Stimulated activated effector memory CD8-positive, alpha-beta T cell treated with anti-CD3 and anti-CD28 coated beads, Interleukin-12 subunit alpha, Interleukin-12 subunit beta, amount 100 ng/mL, for 72 hours (primary cell): Measurements from ENCODE around the gene DIS3L2.
A peak's percentile ranks its signal among the peaks of the same experiment; 100 is the strongest.

Experiments used
- ATAC-seq: fragments of 150-1000 bp; cut with Tn5 transposase; 2 replicates; pipeline ENCODE4 v1.10.0; 2021
- DNase-seq, 2 donors: peaks; one replicate each; pipeline ENCODE4 v3.0.0; 2021 to 2022; ENCODE audit warnings: low spot score in 2 of 2
- H3K27ac Mint-ChIP-seq: one replicate; pipeline ENCODE4 v1.8.0; 2022; ENCODE audit warnings: mild to moderate bottlenecking, mixed read lengths
- H3K36me3 Mint-ChIP-seq: one replicate; pipeline ENCODE4 v1.8.0; 2022; ENCODE audit warnings: mild to moderate bottlenecking, mixed read lengths
- H3K4me1 Mint-ChIP-seq: one replicate; pipeline ENCODE4 v1.8.0; 2022; ENCODE audit warnings: mixed read lengths
- H3K4me3 Mint-ChIP-seq: one replicate; pipeline ENCODE4 v1.8.0; 2022; ENCODE audit warnings: mild to moderate bottlenecking, mixed read lengths
- H3K9me3 Mint-ChIP-seq: one replicate; pipeline ENCODE4 v1.8.0; 2022; ENCODE audit warnings: mixed read lengths

DIS3L2 gene

DNA sequence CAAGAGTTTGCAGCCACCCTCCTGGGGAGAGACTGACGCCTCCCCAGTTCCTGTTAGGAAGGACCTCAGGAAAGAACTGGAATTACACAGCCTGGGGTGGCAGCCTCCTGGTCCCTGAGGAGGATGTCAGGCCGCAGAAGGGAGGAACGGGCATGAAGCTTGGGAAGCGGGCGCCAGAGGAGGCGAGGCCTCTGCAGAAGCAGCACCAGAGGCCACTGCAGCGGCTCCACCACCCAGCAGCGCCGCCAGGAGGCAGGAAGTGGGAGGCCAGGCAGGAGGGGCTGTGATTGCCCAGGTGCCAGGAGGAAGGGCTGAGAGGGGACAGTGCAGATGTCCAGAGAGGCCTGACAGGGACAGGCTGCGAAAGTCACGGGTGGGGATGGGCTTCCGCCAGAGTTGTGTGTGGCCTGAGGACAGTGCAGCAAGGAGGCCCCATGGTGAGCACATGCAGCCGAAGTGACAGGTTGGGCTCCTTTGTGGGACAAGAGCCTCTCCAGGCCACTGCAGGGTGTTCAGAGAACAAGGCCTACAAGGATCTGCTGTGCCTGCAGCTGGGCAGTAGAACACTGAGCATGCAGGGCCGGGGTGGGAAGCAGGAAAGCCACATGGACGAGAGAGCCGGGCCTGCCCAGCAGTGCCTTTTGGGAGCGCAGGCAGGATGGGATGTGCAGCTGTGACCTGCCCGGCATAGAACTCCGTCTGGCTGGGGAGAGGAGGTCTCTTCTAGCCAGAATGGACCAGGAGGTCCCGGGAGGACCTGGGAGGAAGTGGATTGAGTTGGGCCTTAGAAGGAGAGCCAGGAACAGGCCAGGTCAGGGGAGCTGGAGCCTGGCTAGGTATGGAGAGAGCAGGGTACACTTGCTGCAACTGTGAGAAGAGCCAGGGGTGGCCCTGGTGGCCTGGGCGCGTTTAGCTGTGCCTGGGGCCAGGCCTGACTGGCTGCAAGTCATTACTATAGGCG, 377.9 kb downstream of the DIS3L2 start:
- Mint-ChIP-seq H3K9me3 (no peaks in the 10 kb centered on the region), H3K4me3 (no peak overlapping the region), H3K36me3 (no peaks in the 10 kb centered on the region), H3K27ac (peak overlapping the region; percentile 50), H3K4me1 (no peaks in the 10 kb centered on the region)
- no peak for DNase-seq
- ATAC-seq: no peak

GRCh38 chr2:232340171-232340935, 378.8 kb downstream of the DIS3L2 start:
- Mint-ChIP-seq H3K4me1 (no peaks in the 10 kb centered on the region), H3K4me3 (no peak overlapping the region), H3K27ac (no peak overlapping the region), H3K9me3 (no peaks in the 10 kb centered on the region), H3K36me3 (no peaks in the 10 kb centered on the region)
- ATAC-seq (no peak), DNase-seq (no peak)

DNA sequence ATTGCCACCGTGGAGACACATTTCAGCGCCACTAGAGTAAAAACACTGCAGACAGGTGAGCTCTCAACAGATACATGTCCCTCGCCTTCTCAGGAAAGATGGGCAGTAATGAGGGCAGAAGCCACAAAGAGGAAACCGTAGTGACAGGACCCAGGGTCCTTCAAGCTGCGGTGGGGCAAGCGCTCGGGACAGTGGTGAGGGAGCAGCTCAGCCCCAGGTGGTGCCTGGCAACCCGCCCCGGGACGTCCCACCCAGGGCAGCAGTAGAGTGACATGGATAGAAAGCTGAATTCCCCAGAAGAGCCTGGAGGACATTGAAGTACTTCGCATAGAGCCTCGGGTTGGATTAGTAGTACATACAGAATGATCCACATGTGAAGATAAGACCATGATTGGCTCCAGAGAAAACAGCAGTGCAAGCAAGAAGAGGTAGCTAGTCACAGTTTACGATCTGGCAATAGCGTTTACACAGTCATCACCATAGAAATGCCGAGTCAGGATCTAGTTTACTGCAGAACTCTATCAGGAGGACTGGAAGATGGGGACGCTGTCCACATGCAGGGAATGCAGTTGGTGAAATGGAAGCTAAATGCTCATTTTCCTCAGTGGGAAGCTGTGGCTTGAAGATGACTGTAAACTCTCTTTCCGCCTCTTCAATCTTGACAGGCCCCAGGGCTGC, 379.7 kb downstream of the DIS3L2 start:
- Mint-ChIP-seq H3K36me3 (no peaks in the 10 kb centered on the region), H3K27ac (no peak overlapping the region), H3K9me3 (no peaks in the 10 kb centered on the region), H3K4me3 (no peak overlapping the region), H3K4me1 (no peaks in the 10 kb centered on the region)
- no peak for ATAC-seq
- no peak for DNase-seq

DNA sequence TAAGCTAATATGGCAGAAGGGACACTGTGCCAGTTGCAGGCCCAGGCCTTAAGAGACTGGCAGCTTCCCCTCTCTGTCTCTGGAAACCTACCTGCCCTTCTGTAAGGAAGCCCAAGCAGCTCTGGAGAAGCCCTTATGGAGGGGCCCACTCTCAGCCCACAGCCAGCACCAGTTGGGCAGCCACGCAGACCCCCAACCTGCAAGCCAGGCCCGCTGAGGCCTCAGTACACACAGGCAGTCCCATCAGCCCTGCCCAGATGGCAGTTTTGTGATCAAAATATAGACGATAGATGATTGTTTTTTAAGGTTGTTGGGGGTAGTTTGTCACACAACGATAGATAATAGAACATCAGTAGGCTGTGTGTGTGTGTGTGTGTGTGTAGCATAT, 380.2 kb downstream of the DIS3L2 start:
- Mint-ChIP-seq H3K9me3 (no peaks in the 10 kb centered on the region), H3K4me1 (no peaks in the 10 kb centered on the region), H3K4me3 (no peak overlapping the region), H3K36me3 (no peaks in the 10 kb centered on the region), H3K27ac (no peak overlapping the region)
- no peak for ATAC-seq
- DNase-seq: no peak

DNA sequence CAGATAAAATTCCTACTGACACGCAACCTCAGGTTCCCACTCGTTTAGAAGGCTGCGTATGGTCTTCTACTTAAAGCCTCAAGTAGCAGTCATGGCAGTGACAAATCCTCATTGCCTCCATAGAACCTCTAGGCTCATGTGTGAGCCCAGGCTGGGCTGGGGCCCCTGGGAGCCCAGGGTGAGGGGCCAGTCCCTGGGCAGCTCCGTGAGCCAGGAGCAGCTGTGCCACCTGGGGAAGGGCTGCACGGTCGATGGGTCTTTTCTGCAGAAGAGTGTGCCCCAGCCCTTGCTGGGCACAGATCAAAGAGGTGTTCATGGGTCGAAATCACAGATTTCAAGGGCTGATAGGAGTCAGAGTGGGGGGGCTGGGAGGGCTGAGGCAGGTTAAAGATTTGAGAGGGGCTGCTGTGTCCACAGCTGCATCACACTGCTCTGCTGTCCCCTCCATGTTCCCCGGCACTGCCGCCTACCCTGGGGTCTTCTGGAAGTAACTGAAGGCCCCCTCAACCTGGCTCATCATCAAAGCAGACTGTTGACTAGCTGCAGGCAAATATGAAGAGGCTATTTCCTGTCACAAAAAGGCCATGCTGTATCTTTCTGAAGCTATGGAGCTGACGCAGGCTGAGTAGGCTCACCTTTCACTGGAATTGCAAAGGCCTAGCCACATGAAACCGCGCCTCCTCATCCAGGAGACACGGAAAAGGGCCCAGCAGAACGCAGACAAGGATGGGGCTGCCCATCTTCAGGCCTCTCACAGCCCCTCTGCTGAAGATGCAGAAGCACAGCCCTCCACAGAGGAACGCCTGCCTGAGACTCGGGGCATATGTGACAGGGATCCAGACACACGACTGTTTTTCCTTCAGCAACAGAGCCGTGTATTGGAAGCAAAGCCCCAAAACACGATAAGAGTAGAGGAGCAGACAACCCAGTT, 381.4 kb downstream of the DIS3L2 start:
- Mint-ChIP-seq H3K27ac (no peak overlapping the region), H3K36me3 (no peaks in the 10 kb centered on the region), H3K4me1 (no peaks in the 10 kb centered on the region), H3K9me3 (no peaks in the 10 kb centered on the region), H3K4me3 (no peak overlapping the region)
- ATAC-seq (no peak), DNase-seq (no peak)

- H3K9me3 Mint-ChIP-seq: no peaks in the 10 kb centered on the region
- no peak overlapping the region for H3K27ac Mint-ChIP-seq
- ATAC-seq: no peak
- no peak for DNase-seq
- peaks cover under 1% of the 10 kb centered on the region for H3K4me1 Mint-ChIP-seq
- no peaks in the 10 kb centered on the region for H3K36me3 Mint-ChIP-seq
- no peak overlapping the region for H3K4me3 Mint-ChIP-seq
Observed at GRCh38 chr2:232343821-232344220, 382.3 kb downstream of the DIS3L2 start.

DNA sequence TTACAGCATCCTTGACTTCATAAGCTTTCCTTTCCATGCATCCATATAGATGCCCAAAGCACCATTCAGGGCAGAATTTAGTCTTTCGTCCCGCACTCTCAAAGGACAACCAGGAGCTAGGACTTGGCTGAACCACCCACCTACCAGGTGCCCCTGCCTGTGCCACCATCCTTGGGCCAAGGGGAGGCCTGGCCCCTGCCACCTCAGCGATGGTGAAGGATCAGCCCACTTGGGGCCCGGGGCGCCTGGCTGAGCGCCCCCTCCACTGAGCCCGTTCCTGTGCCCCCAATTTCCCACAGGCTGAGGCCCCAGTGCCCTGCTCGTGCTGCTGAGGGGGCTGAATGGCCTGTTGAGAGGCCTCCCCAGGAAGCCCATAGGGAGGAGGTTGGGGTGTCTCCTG, 383.7 kb downstream of the DIS3L2 start:
- H3K4me3 Mint-ChIP-seq: no peak overlapping the region
- H3K27ac Mint-ChIP-seq: no peak overlapping the region
- no peak for DNase-seq
- H3K4me1 Mint-ChIP-seq: peaks cover 7% of the 10 kb centered on the region
- H3K9me3 Mint-ChIP-seq: no peaks in the 10 kb centered on the region
- no peaks in the 10 kb centered on the region for H3K36me3 Mint-ChIP-seq
- no peak for ATAC-seq

- Mint-ChIP-seq H3K4me1 (peaks cover 7% of the 10 kb centered on the region), H3K4me3 (no peak overlapping the region), H3K27ac (no peak overlapping the region), H3K9me3 (no peaks in the 10 kb centered on the region), H3K36me3 (no peaks in the 10 kb centered on the region)
- no peak for ATAC-seq
- no peak for DNase-seq
Observed at GRCh38 chr2:232347369-232347768, 385.9 kb downstream of the DIS3L2 start.

- Mint-ChIP-seq H3K36me3 (no peaks in the 10 kb centered on the region), H3K4me1 (peaks cover 7% of the 10 kb centered on the region), H3K4me3 (no peak overlapping the region), H3K9me3 (no peaks in the 10 kb centered on the region), H3K27ac (no peak overlapping the region)
- ATAC-seq (peak; percentile 42), DNase-seq (no peak)
Observed at GRCh38 chr2:232348936-232349335, 387.4 kb downstream of the DIS3L2 start.

DNA sequence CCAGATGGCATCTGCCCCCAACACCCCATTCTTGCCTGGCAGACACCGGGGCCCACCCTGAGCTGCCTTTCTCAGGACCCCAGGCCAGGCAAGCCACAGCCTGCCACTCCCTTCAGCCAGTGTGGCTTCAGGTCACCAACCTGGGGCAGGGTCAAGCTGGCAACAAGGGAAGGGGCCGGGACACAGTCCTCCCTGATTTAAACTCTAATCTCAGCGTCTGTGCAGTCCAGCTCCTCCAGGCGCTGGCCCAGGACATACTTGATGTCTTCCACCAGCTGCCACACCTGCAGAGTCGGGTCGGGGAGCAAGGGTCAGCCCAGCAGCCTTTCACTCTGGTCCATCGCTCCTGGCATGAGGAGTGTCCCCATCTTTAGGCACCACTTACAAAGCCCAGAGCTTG, 388.0 kb downstream of the DIS3L2 start:
- DNase-seq (no peak), ATAC-seq (no peak)
- peaks cover 7% of the 10 kb centered on the region for H3K4me1 Mint-ChIP-seq
- no peak overlapping the region for H3K4me3 Mint-ChIP-seq
- H3K9me3 Mint-ChIP-seq: no peaks in the 10 kb centered on the region
- H3K36me3 Mint-ChIP-seq: no peaks in the 10 kb centered on the region
- H3K27ac Mint-ChIP-seq: no peak overlapping the region

DNA sequence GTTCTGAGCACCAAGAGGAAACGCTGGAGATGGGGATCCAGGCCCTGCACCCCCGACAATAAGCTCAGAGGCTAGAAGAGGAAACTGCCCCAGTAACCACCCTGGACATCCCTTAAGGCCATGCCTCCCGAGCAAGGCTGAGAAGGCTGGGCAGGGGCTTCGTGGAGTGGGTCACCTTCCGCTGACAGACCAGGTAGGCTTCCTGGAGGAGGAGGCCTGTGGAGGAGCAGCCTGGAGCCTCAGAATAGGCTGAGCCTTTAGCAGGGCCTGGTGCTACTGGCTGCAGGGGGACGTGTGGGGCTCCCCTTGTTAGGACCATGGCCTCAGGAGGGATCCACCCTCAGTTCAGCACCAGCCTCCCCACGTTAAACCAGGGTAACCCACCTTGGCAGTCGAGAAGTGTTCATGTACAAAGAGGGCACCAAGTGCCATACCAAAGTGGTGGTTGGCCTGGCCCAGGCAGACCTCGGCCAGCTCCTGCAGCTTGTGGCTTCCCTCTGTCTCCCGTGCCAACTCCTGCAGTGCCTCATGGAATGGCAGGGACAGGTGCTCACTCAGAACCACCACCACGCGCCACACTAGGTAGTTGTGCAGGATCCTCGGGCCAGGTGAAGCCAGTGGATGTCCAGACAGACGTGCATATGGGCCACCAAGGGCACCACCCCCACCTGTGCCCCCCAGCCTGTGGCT, 388.6 kb downstream of the DIS3L2 start:
- no peak overlapping the region for H3K27ac Mint-ChIP-seq
- H3K4me1 Mint-ChIP-seq: peaks cover 7% of the 10 kb centered on the region
- H3K9me3 Mint-ChIP-seq: no peaks in the 10 kb centered on the region
- no peak for ATAC-seq
- no peaks in the 10 kb centered on the region for H3K36me3 Mint-ChIP-seq
- DNase-seq: no peak
- no peak overlapping the region for H3K4me3 Mint-ChIP-seq

DNA sequence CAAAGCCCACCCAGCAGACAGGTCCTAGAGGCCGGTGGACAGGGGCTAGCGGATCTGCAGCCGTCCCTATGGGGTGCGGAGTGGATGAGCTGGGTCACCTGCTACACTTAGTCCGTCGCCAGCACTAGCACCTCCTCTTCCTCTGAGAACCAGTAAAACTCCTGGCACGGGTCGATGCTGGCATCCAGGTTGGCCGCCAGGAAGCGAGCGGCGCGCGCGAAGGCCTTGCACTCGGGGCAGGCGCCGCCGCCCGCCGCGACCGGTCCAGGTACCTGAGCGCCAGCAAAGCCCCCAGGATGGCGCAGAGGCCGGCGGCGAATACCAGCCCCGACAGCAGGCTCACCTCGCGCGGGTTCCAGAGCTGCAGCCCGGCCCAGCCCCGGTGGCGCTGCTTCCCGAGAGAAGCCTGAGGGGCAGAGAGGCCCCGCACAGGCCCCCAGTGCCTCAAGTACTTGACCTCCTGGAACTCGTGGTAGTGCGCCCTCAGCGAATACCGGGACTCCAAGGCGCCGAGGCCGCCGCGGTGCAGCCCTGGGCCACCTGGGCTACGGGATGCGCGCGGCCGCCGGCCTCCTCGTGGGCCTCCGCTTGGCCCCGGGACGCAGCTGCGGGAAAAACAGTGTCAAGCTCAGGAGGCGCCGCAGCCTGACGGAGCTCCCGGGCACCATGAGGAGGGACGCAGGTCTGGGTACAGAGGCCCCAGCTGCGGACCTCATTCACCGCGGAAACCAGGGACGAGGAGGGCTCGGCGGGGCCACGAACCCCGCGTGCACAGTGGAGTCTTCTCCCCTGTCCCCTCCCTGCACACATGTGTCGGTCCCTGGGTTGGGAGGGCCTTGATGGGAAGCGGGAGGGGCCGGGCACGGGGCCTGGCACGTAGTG, 389.5 kb downstream of the DIS3L2 start:
- DNase-seq: no peak
- H3K27ac Mint-ChIP-seq: no peak overlapping the region
- peaks cover 7% of the 10 kb centered on the region for H3K4me1 Mint-ChIP-seq
- H3K36me3 Mint-ChIP-seq: no peaks in the 10 kb centered on the region
- no peak for ATAC-seq
- H3K4me3 Mint-ChIP-seq: no peak overlapping the region
- no peaks in the 10 kb centered on the region for H3K9me3 Mint-ChIP-seq

DNA sequence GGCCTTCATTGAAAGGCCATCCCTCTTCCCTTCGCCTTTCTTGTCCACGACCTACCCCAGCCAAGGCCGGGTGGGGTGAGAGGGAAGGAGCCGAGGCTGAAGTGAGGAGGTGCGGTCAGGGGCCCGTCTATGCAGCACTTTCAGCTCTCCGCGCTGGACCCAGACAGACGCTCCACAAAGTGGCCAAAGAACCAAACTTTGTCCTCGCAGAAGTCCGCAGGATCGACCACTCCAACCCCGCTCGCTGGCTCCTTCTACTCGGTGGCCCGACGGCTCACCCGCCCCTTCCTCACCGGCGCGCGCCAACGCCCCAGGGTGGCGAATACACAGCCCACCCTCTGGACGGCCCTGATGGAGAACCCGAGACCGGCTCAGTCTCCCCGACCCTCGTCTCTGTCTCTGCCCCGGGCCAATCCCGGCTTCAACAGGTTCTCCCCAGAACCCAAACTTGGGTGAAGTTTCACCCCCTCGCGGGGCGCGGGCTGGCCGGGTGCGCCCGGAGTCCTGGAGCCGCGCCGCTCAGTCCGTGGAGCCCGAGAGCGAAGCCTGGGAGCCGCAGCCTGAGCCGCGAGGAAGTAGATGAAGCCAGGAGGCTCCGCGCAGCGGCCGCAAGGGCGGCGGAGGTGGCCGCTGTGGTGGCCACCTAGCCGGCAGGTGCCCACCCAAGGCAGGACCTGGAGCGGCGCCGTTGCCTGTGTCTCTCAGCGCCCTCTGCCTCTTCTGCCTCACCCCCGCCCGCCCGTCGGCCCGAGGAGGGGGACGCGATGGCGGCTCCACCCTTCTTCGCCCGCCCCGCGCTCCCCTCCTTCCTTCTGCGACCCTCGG, 390.4 kb downstream of the DIS3L2 start:
- Mint-ChIP-seq H3K9me3 (no peaks in the 10 kb centered on the region), H3K4me3 (no peak overlapping the region), H3K36me3 (no peaks in the 10 kb centered on the region), H3K27ac (no peak overlapping the region), H3K4me1 (peaks cover 7% of the 10 kb centered on the region)
- no peak for ATAC-seq
- no peak for DNase-seq
